8988T (cell line): ENCODE data around the gene DOK1.
"Not testable (repeated sequence)": the region's sequence is repeated elsewhere in the genome, so short reads cannot be mapped to it uniquely, and the experiment has no call there.

Experiments
- DNase-seq: peaks from one replicate; pipeline ENCODE4 v3.0.0; 2011

DOK1 gene

DNA sequence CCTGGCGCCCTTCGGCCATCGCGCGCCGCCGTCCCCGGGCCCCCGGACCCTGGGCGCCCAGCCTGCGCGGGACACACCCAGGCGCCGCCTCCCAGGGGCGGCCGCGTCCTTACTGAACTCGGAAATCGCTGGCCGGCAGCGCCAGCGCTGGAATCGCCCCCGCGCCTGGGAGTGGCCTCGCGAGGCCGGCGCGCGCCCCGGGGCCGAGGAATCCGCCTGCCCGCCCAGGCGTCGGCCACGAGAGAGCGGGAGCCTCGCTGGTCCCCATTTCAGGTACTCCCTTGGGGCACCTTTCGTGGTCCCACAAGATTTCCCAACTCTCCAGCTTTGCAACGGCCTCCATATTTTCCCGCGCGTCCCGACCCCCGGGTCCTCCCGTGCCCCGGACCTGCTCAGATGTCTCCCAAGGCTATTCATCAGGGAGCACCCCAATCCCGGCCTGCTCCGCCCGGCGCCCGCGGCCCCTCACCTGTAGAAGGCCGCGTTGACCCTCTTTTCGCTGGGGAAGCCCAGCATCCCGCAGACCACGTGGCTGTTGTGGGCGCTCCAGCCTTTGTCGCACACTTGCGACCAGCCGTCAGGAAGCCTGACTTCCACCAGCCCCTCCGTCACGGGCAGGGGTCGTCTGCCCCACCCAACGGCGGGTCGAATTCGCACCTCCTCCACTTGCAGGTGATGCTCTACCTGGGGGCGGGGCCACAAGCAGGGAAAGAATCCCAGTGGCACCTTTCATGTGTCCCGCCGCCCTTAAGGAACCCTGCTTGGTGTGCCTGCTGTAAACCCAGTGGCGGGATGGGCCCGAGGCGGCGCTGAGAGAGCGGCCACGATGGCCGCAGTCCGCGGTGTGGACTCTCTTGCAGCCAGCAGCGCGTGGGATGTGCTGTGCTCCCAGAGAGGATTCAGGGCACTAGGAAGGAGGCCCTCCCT lies 5.4 kb upstream of the DOK1 start:
- DNase-seq: peak; percentile 91

DNA sequence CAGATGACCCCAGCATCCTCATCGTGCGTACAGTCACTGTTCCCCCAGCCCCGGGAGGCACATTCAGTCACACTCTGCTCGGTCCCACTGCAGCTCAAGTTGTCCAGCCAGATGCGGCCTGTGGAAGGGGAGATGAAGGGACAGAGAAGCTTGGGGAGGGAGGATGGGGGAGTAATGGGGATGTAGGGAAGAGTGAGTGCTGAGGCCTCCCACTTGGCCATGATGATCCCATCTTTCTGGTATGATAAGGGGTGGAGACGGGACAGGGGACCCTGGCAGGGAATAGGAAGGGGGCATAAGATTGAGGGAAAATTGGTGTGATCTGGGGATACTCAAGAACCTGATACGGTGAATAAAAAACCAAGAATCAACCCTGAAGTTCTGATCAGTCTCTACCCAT lies 4.3 kb upstream of the DOK1 start:
- DNase-seq: no peak

- no peak for DNase-seq
Measured at GRCh38 chr2:74551530-74551929, 3.0 kb upstream of the DOK1 start.

- no peak for DNase-seq
Measured at GRCh38 chr2:74551942-74552913, 2.3 kb upstream of the DOK1 start.

GRCh38 chr2:74552914-74553811 lies 1.4 kb upstream of the DOK1 start:
- DNase-seq: no peak

DNA sequence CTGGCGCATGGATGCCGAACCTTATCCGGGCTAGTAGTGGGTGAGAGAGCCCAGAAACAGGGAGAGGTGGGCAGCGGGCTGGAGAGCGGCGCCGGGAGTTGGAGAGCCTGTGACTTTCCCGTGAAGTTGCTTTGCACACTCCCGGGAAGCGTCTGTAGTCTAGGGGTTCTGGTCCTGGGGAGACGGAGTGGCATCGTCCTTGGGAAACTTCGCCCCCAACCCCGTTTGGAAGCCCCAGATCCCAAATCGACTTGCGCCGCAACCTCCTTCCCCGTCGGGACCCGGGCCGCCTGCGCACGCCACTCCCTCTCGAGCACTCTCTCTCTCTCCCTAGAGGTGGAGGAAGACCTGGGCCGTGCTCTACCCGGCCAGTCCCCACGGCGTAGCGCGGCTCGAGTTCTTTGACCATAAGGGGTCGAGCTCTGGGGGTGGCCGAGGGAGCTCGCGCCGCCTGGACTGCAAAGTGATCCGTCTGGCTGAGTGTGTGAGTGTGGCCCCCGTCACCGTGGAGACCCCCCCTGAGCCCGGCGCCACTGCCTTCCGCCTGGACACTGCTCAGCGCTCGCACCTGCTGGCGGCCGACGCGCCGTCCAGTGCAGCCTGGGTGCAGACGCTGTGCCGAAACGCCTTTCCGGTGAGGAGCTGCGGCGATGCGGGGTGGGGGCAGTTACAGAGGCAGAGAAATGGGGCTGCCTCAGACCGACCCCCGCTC lies 456 bp downstream of the DOK1 start:
- DNase-seq: no peak

DNA sequence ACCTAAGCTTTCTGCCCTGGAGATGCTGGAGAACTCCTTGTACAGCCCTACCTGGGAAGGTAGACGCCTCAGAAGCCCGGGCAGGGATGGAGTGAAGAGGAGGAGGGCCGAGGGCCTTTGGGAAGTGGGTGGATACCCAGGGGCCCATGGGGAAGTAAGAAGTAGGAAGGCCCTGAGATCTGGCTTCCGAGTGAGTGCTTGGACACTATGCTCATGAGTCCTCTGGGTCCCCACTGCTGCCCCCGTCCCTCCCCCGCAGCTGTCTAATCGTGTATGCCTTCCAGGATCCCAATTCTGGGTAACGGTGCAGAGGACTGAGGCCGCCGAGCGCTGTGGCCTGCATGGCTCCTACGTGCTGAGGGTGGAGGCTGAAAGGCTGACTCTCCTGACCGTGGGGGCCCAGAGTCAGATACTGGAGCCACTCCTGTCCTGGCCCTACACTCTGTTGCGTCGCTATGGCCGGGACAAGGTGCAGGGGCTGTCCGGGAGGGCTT lies 1.1 kb downstream of the DOK1 start:
- DNase-seq: no peak

- DNase-seq: no peak
Measured at GRCh38 chr2:74556159-74556558, 1.6 kb downstream of the DOK1 start.

GRCh38 chr2:74556831-74557370 lies 2.4 kb downstream of the DOK1 start:
- DNase-seq: no peak

DNA sequence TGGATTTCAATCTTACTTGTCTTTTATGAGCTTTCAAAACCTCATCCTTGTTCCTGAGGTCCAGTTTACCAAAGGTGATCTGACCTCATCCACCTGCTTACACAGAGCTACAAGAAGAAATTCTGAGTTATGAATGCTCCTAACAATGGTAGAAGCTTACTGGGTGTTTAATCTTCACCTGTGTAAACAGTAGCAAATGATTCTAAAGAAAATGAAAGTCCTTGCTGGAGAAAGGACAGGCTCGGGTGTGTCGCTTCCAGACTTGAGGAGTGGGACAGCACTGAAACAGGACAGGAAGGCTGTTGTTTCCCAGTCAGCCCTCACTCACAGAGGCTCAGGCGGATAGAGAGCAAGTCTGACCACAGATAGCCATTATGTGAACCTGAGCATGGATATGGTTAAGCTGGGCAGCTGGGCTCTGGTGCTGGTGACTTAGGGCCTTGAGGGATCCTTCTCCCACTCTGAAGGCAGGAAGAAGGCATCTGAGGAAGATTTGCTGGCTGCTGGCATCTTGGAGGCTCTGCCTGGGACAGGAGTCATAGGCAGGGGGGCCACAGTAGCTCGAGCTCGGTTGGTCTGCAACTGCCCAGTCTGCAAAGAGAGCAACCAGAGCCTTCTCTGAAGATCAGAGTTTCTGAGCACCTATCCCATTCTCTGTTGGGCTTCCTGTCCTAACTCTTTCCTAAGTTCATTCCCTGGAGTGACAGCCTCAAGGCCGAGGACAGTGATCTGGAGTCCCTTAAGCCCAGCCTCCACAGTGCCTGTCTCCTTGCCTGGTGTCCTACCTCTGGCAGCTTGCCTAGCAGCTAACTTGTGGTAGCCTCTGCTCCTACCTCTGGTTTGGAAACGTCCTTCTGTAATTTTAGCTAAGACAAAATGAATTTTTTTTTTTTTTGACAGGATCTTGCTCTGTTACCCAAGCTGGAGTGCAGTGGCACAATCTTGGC lies 4.0 kb downstream of the DOK1 start:
- DNase-seq: no peak

DNA sequence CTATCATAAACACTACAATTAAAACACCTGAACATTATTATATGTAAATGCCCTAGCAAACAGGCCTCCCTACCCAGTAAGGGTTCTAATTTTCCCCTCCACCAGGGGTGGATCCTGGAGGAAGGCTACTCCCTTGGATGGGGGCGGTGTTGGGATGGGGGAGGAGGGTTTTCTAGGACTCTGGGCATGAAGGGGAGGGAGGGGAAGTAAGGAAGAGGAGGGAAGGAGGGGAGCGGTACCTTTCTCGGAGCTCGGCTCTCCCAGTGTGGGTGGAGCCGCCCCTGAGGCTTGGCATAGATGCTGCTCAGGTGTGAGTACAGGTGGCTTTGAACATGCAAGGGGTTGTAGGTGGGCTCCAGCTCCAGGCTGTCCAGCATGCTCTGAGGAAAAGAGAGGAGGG lies 5.4 kb downstream of the DOK1 start:
- DNase-seq: no peak

DNA sequence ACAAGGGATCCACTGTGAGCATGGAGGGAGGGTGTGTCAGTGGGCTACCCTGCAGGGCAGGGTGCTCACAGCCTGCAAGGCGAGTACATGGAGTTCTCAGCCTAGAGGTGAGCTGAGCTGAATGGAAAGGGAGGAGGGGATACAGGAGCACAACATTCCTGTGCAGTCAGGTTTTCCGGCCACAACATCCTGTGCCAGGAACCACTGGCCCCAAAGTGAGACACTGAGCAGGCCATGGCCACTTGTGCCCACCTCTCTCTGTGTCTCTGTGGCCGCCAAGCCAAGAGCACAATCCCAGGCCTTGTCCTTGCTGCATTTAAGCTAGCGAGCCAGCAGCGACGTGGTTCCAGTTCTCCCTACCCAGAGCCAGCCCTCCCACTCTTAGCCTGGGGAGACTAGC lies 6.1 kb downstream of the DOK1 start:
- no peak for DNase-seq

GRCh38 chr2:74561022-74561421 lies 6.5 kb downstream of the DOK1 start:
- DNase-seq: not testable (repeated sequence)

- no peak for DNase-seq
Measured at GRCh38 chr2:74562126-74562775, 7.7 kb downstream of the DOK1 start.

GRCh38 chr2:74564222-74564621 lies 9.7 kb downstream of the DOK1 start:
- no peak for DNase-seq

DNA sequence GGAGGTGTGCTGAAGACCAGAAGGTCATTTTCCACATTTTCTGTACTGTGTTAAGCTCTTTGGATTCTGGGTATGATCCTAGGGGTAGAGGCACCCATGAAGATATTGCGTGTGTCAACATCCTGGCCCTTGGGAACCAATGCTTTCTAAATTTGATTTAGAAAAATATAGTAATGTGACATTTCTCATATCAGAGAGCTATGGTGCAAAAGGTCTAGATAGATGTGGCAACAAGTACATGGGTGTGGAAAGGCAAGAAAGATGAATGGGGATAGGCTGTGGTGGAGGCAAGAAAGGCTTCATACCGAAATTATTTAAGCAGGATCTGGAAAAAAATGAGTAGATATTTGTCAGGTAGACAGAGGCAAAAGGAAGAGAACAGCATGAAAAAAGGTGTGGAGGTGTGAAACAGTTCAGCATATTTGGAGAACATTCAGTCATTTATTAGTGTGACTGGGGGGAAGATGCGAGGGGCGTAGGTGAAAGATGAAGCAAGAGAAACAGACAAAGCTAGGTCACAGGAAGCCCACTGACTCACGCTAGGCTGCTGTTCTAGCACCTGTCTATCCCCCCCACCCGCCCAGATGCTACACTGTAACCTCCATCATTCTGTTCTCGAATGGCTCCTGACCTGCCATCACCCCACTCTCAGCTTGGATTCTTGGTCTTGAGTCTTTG lies 11.7 kb downstream of the DOK1 start:
- no peak for DNase-seq

- DNase-seq: no peak
Measured at GRCh38 chr2:74566754-74567085, 12.2 kb downstream of the DOK1 start.

DNA sequence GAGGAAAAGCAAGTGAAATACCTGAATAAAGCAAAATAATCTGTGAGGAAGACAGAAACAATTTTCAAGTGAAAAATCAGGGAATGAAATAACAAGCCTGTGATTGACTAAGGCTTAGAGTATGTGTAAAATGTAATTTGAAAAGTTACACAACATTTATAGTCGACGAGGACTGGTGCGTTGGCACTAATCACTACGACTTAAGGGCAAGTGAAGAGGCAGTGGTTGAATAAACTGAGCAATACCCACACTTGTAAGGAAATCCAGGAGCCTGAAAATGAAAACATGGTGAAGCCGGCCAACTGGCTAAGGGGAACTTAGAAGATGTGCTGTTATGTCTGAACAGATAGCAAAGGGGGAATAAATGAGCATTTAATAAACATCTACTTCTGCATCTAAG lies 13.4 kb downstream of the DOK1 start:
- no peak for DNase-seq

DNA sequence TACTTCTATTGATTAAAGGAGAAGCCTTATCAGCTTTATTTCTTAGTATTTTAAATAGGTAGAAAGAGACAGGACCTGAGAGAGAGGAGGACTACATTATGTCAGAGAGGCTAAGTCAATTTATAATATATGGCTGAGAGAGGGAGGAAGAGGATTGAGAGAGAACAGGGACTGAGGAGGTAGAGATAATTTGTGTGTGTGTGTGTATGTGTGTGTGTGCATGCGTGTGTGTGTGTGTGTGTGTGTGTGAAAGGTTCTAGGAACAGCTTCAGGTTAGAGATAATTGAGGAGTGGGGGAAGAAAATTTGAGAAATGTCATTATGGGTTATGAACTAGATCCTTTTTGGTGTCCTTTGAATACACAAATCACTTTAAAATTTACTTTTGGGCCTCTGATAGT lies 15.2 kb downstream of the DOK1 start:
- DNase-seq: no peak
